Cerebellar nuclear complex (tissue), 1 donor: ENCODE results near the gene RAET1E.
"Not testable (repeated sequence)": the region's sequence is repeated elsewhere in the genome, so short reads cannot be mapped to it uniquely, and the experiment has no call there.

ENCODE experiments used
- DNase-seq, 2 experiments: peaks; one replicate each; lab custom pipeline; 2025; lab: John Stamatoyannopoulos, UW

RAET1E gene

DNA sequence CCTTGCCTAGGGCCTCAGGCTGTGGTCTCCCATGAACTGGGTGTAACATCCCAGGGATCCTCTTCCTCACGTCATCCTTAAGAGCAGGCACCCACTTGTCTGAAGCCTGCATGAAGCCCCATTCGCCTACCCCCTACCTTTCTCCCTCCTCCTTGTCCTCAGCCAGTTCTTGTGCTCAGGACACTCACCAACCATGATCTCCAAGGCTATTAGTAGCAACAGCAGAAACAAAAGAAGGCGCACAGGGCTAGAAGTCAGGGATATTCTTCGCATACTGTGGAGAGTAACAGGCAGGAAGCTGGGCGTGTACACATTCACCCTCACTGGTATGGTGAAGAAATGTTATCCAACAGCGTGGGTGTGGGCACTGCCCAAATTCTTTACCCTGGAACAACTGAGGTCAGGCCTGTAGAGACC, 7.3 kb downstream of the RAET1E start:
- DNase-seq: no peak

DNA sequence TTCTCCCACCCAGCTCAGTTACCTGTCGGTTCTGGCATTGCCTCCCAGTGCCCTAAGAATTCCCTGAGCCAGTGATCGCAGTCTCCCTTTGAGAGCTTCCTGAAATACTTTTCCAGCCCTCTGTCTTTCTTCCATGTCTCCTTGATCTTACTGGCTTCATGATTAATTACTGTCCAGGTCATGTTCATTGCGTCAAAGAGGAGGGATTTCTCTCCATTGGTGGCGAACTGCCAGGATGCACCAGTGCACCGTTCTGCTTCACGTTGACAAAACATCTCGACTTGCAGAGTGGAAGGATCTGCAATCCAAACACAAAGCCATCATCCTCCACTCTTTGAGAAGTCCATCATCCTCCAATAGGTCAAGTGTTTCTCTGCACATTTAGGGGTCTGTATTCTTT, 8.6 kb downstream of the RAET1E start:
- no peak for DNase-seq

- no peak for DNase-seq
Measured at GRCh38 chr6:149888659-149889058, 9.3 kb downstream of the RAET1E start.

- no peak for DNase-seq
Measured at GRCh38 chr6:149888093-149888492, 9.8 kb downstream of the RAET1E start.

GRCh38 chr6:149887343-149887742, 10.6 kb downstream of the RAET1E start:
- no peak for DNase-seq

DNA sequence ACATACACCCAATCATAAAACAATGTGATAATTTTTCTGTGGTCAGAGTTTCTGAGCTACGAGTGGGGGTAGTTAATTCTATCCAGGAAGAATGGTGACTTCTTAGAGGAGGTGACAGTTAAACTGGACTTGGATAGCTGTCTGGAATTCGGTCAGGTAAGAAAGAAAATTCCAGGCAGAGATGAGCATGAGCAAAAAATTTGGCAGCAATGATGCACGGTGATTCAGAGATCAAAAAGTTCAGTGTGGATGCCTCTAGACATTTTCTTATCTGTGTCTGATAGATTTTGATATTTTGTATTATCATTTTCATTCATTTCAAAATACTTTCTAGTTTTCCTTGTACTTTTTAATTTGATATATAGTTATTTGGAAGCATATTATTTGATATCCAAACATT, 12.0 kb downstream of the RAET1E start:
- no peak for DNase-seq

DNA sequence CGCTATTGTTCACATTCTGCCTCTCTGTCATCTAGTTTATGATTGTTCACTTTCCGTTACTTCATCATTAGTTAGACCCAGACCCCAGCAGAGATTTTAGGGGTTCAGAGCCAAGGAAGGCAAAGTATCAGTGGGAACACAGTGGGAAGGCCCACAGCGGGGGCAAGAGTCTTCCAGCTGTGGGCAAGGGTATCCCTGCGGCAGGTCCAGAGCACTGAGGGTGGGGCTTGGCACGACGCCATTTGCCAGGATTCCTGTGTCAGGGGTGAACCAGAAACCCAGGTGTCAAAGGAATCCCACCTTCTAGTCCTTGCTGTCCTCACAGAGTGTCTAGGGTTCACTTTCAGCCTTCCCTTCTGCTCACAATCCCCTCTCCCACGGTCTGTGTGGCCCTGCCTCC, 13.3 kb downstream of the RAET1E start:
- DNase-seq: no peak

DNA sequence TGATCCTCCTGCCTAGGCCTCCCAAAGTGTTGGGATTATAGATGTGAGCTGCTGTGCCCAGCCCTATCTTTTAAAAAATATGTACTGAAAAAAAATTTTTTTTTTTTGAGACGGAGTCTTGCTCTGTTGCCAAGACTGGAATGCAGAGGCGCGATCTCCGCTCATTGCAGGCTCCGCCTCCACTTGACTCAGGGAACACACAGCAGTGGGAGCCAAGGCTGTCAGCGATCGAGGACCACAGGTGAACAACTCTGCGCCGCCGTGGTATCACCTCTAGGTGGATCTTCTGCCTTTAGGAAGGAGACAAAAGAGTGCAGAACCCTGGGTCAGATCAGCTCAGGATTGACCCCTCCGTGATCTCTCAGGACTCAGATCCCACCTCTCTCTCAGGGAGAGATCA, 13.7 kb downstream of the RAET1E start:
- no peak for DNase-seq

GRCh38 chr6:149881860-149882259, 16.1 kb downstream of the RAET1E start:
- no peak for DNase-seq

GRCh38 chr6:149881066-149881766, 16.7 kb downstream of the RAET1E start:
- DNase-seq: no peak

DNA sequence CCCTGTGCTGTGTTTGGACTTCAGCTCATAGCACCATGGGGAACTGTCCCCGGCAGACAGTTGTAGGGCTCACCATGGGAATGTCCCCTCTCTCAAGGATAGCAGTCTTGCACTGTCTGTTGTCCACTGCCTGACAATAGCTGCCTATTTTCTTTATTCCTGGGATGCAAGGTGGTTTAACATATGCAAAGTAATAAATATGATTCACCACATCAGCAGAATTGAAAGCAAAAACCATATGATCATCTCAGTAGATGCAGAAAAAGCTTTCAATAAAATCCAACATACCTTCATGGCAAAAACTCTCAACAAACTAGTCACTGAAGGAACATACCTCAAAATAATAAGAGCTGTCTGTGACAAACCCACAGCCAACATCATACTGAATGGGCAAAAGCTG, 20.3 kb downstream of the RAET1E start:
- DNase-seq: no peak

DNA sequence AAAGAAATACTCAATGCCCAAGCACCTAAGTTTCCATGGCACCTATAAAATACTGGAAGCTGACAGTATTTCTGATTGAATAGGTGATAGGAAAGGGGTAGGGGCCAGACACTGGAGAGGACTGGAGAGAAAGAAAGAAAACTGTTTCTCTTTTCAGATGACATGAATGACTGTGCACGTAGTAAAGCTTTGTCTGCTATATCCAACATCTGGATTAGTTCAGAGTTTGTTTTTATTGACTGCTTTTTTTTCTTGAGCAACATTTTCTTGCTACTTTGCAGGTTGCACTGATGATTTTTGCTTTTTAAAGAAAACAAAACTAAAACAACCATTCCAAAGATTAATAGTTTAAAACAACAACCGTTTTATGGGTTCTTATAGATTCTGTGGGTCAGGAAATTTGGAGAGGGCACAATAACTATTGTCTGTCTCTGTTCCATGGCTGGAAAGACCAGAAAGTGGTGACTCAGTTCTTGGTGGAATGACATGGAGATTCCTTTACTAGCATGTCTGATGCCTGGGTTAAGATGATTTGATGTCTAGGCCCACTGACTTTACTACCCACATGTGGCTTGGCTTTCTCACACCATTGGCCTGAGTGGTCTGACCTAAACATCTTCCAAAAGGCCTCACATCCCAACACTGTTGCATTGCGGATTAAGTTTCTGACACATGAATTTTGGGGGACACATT, 21.5 kb downstream of the RAET1E start:
- DNase-seq: no peak

GRCh38 chr6:149872233-149872632, 25.7 kb downstream of the RAET1E start:
- no peak for DNase-seq

DNA sequence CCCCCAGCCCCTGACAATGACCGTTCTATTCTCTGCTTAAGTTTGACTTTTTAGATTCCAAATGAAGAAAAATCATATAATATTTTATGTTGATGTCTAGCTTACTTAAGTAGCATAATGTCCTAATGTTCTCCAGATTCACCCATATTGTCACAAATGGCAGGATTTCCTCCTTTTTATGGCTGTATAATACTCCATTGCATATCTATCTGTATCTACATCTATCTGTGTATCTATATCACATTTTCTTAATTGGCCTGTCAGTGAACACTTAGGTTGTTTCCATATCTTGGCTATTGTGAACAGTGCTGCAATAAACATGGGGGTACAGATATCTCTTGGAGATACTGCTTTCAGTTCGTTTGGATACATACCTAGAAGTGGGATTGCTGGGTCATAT, 26.7 kb downstream of the RAET1E start:
- DNase-seq: no peak

DNA sequence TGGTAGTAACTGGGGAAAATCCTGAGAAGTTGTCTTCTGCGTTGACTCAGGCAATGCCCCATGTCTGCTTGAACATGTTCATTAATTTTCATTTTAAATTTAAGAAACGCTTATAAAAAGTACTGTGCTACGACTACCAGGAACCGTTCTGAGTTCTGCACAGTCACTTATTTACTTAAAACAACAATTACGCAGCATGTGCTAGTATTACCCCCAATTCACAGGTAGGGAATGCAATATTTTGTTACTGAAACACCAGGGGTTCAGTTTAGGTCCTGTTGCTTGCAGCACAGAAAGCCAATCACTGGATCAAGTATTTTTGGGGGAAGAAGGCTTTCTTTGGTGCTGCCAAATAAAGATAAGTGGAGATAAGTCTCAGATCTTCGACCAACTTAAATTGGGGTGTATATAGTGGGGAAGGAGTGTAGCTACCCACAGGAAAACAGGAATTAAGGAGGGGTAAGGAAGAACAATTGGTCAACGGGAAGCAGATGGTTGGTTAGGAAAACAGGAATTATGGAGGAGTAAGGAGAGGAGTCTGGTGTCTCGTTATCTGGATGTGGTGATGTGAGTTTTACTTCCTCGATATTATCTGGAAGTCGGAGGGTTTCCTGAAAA, 28.5 kb downstream of the RAET1E start:
- no peak for DNase-seq

GRCh38 chr6:149867876-149868640, 29.9 kb downstream of the RAET1E start:
- DNase-seq: no peak

- peak in 1 of 2 experiments; percentile 54 for DNase-seq
Measured at GRCh38 chr6:149864578-149865535, 33.1 kb downstream of the RAET1E start.

- DNase-seq: peak; percentile 43 to 45
Measured at GRCh38 chr6:149863698-149864577, 34.0 kb downstream of the RAET1E start, which contains the start of gene LRP11. LRP11 (minus strand) TSS chr6:149864359; CDS start chr6:149864020, 339 bp downstream.

- DNase-seq: no peak
Measured at GRCh38 chr6:149862922-149863697, 34.8 kb downstream of the RAET1E start.

DNA sequence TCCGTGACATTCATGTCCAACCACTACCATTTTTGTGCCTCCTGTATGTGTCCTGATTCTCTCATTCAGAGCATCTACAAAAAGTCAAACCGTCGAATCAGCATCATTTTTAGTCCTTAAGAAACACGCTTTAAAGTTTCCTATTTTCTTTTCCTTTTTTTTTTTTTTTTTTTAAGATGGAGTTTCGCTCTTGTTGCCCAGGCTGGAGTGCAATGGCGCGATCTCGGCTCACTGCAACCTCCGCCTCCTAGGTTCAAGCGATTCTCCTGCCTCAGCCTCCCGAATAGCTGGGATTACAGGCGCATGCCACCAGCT, 35.5 kb downstream of the RAET1E start:
- DNase-seq: not testable (repeated sequence)
